Placental pericyte (primary cell): Measurements from ENCODE around the gene SART3. TPM values are rescaled to one million over a fixed set of nuclear protein-coding genes. Genes with fewer than 3 reads are reported as not detected.

Experiments used
- total RNA-seq: library from RNA; depleted of rRNA; stranded (reverse); fragments of >200 nt; gene quantifications from 2 replicates; pipeline ENCODE4 v1.2.3, GENCODE V29; 2012

Gene SART3
- total RNA-seq, result 51.3 and 84.7 TPM in 2 replicates

DNA sequence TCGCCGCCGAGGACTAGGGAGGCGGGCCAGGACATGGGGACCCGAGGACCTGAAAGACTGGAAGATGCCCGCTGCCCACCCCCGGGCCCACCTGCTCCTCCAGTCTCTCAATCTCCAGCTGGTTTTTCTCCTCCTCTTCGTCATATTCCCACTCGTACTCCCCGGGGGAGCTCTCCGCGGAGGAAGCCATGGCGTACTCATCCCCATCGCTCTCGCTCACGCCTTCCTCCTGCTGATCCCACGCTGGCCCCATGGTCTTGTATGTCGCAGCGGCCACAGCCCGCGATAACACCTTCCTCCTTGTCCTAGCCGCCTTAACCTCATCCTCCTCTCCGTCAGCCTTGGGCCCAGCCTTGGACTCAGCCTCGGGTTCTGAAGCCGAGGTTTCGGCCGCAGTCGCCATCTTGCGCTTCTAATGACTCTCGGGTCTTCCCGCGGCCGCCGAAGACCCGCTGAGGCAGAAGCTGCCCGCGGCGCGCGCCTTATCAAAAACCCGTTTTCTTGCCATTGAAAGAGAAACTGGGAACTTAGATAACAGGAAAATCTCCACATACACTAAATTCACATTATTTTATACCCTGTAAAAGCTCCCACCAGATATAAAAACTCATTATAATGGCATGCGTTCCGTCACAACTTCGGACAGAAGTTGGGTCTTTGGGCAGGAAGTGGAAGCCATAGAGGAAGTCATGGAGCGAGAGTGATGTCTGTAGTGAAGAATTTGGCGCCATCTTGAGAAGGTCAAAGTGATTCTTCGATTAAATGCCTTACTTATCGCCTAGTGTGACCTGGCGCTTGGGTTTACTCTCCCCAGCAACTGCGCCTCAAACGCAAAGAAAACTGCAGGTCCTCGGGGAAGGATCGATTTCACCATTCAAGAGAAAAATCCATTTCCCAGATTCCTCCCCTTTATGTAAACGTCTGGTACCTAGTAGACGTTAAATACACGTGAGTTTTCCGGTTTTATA is at the start of gene SART3:
Gene SART3, minus strand, starts transcription at position 422 of the 968 bp plus-strand sequence. Its CDS starts 19 bp downstream, at position 403.

GRCh38 chr12:108597559-108598471 is 36.8 kb upstream of the SART3 start, which contains the start of gene TMEM119:
TMEM119 (minus strand) TSS chr12:108598084; CDS start chr12:108592383, 5,701 bp downstream.

GRCh38 chr12:108562348-108563135 is 1.6 kb upstream of the SART3 start, which contains the start of gene ISCU:
ISCU (plus strand) TSS chr12:108562596; CDS start chr12:108562623, 27 bp downstream.

GRCh38 chr12:108514973-108515814 is 45.8 kb downstream of the SART3 start, which contains the start of gene FICD:
FICD (plus strand) TSS chr12:108515277; CDS start chr12:108516973, 1,696 bp downstream.

Other genes with a start within 250 kb of the SART3 start
- 1.1 and 7.4 TPM in 2 replicates for gene CMKLR1, start 221.9 kb downstream of the SART3 start, total RNA-seq
- 18.2 and 114 TPM in 2 replicates for gene FICD, start 45.9 kb downstream of the SART3 start, total RNA-seq
- gene ISCU, start 1.4 kb upstream of the SART3 start, total RNA-seq, result 72.4 and 181 TPM in 2 replicates
- 91.9 and 104 TPM in 2 replicates for gene TMEM119, start 36.9 kb upstream of the SART3 start, total RNA-seq
- 1.3 and 2.1 TPM in 2 replicates for gene SELPLG, start 72.7 kb upstream of the SART3 start, total RNA-seq
- 169 and 330 TPM in 2 replicates for gene CORO1C, start 170.3 kb upstream of the SART3 start, total RNA-seq